ENCODE data around the gene FEN1. TPM values are rescaled to one million over a fixed set of nuclear protein-coding genes. Genes with fewer than 3 reads are reported as not detected.

FEN1 gene
- total RNA-seq, 1 experiment from 2014 or later: 89.5 TPM

- Histone ChIP-seq H2AFZ (ENCODE audit: low read depth, low read length, poor library complexity, severe bottlenecking) (no peak overlapping the region), H3K79me2 (ENCODE audit: insufficient read depth, low read length) (no peaks in the 10 kb centered on the region), H3K9me2 (ENCODE audit: insufficient read depth) (no peaks in the 10 kb centered on the region), H3K9ac (ENCODE audit: low read length) (no peak overlapping the region), H3K36me3 (ENCODE audit: control insufficient read depth in 1 of 2, insufficient read depth in 2 of 2, low read length in 2 of 2) (no peaks in the 10 kb centered on the region), H4K20me1 (ENCODE audit: insufficient read depth) (no peaks in the 10 kb centered on the region), H3K27me3 (ENCODE audit: insufficient read depth, low read length) (no peaks in the 10 kb centered on the region), H3K9me3 (ENCODE audit: control insufficient read depth in 1 of 2, insufficient read depth in 1 of 2, low read depth in 1 of 2, low read length in 2 of 2) (no peaks in the 10 kb centered on the region), H3K4me2 (ENCODE audit: low read length) (no peak overlapping the region), H3K4me1 (ENCODE audit: control insufficient read depth in 1 of 2, insufficient read depth in 2 of 2, low read length in 2 of 2) (peaks cover 0 to 5% of the 10 kb centered on the region in 2 experiments; a peak in 1 of 4 replicates), H3K4me3 (replicated peaks in 1 of 2; ENCODE audit: low read depth in 1 of 2, low read length in 2 of 2) (no peak overlapping the region), H3K27ac (ENCODE audit: low read depth, low read length) (no peak overlapping the region)
- no TSS peak for BruUV-seq (replicated peaks)
- intact Hi-C loops (cut with micrococcal nuclease): no loop called here
- POLR2A ChIA-PET: no interaction called here
- ATAC-seq (no peak), DNase-seq (ENCODE audit: low read depth, low spot score) (no peak)
- CTCF ChIA-PET: no interaction called here
- RAD21 ChIA-PET (ENCODE audit: low non-redundant PET in 1 of 2, low total read pairs in 2 of 2, uncharacterized antibody in 2 of 2, unreplicated experiment in 2 of 2): no interaction called here
- TF ChIP-seq REST (IDR thresholded peaks at IDR 0.05; ENCODE audit: low read depth): no peak
- TF ChIP-seq ATF3 (IDR thresholded peaks at IDR 0.05): no peak
- no peak for TF ChIP-seq SP1 (IDR thresholded peaks at IDR 0.05; ENCODE audit: low read depth)
- no peak for TF ChIP-seq SRF (IDR thresholded peaks at IDR 0.05; ENCODE audit: low read depth)
- no peak for TF ChIP-seq MAX (IDR thresholded peaks at IDR 0.05)
- no peak for TF ChIP-seq CTCF (IDR thresholded peaks at IDR 0.05 in 2 of 3, conservative IDR thresholded peaks at IDR 0.05 in 1 of 3; ENCODE audit: borderline replicate concordance in 1 of 3, insufficient read depth in 1 of 3, low read depth in 2 of 3, low read length in 2 of 3)
- no peak for TF ChIP-seq POLR2AphosphoS5 (IDR thresholded peaks at IDR 0.05; ENCODE audit: low read depth, low read length)
- no peak for TF ChIP-seq ZNF274 (IDR thresholded peaks at IDR 0.05; ENCODE audit: low read depth, low read length)
- no peak for TF ChIP-seq EZH2phosphoT487 (IDR thresholded peaks at IDR 0.05; ENCODE audit: borderline replicate concordance)
- no peak for TF ChIP-seq YY1 (IDR thresholded peaks at IDR 0.05; ENCODE audit: extremely low read depth, insufficient replicate concordance, low read depth, low read length)
- TF ChIP-seq EZH2 (IDR thresholded peaks at IDR 0.05): no peak
- TF ChIP-seq RAD21 (IDR thresholded peaks at IDR 0.05; ENCODE audit: low read depth): no peak
These were observed 46.2 kb downstream of the FEN1 start for GRCh38 chr11:61838921-61839320.

Data from HCT116 (cell line).